Tibial nerve (tissue), 4 donors: ENCODE data around the gene UBB. TPM values are rescaled to one million over a fixed set of nuclear protein-coding genes. Genes with fewer than 3 reads are reported as not detected.

Experiments
- DNase-seq, 2 donors: peaks; one replicate each; pipeline ENCODE4 v3.0.0-alpha.2; 2019; ENCODE audit warnings: low spot score in 2 of 2
- H3K27ac ChIP-seq, 4 donors: fragments of 200-600 bp; sonication (generic) in 3 of 4; one replicate each; pipeline ENCODE4 v1.5.1; 2017 to 2019; ENCODE audit warnings: mild to moderate bottlenecking in 1 of 4
- H3K27me3 ChIP-seq, 2 donors: fragments of 200-600 bp; sonication (generic) in 1 of 2; one replicate each; pipeline versions ENCODE4 v1.5.1 to v1.6.0; 2017 to 2019
- H3K36me3 ChIP-seq, 3 donors: fragments of 200-600 bp; sonication (generic); one replicate each; pipeline ENCODE4 v1.5.1; 2018 to 2019
- H3K4me1 ChIP-seq, 4 donors: fragments of 200-600 bp; sonication (generic) in 3 of 4; one replicate each; pipeline ENCODE4 v1.5.1; 2017 to 2019
- H3K4me3 ChIP-seq, 4 donors: fragments of 200-600 bp; sonication (generic) in 3 of 4; one replicate each; pipeline ENCODE4 v1.5.1; 2017 to 2019; ENCODE audit warnings: mild to moderate bottlenecking in 1 of 4, moderate library complexity in 1 of 4
- H3K9me3 ChIP-seq, 4 donors: fragments of 200-600 bp; sonication (generic) in 3 of 4; one replicate each; pipeline ENCODE4 v1.5.1; 2017 to 2019
- EP300 ChIP-seq, 2 donors: sonication (generic); formaldehyde crosslinking; IDR thresholded peaks; one replicate each; pipeline ENCODE4 v1.6.1; 2017; ENCODE audit warnings: antibody characterized with exemption in 2 of 2, mild to moderate bottlenecking in 1 of 2
- POLR2A ChIP-seq, 2 donors: fragments of 450-650 bp; IDR thresholded peaks; one replicate each; pipeline ENCODE4 v1.6.1; 2017; ENCODE audit warnings: antibody characterized with exemption in 2 of 2, mild to moderate bottlenecking in 2 of 2, moderate library complexity in 2 of 2
- WGBS, 2 donors: methylation state at CpG; one replicate each; pipeline ENCODE4 v1.1.5; 2018; 5-methylcytosine and 5-hydroxymethylcytosine counted together
- total RNA-seq, 4 donors: library from RNA; depleted of rRNA; stranded (reverse); fragments of >200 nt; gene quantifications; one replicate each; pipeline ENCODE4 v1.1.0, GENCODE V29; 2016
- TF ChIP-seq, protein P1 (sequence below), 5 experiments: fragments of 200-600 bp in 3 of 5; fragments of 450-650 bp in 2 of 5; sonication (generic) in 3 of 5; IDR thresholded peaks; one replicate each; pipeline ENCODE4 v1.5.1; 2016 to 2019; ENCODE audit warnings: antibody characterized with exemption in 5 of 5, mild to moderate bottlenecking in 3 of 5, moderate library complexity in 2 of 5

Gene UBB
- total RNA-seq, 4 donors from 2014 or later = 435 to 666 (median 472) TPM

GRCh38 chr17:16343569-16343968, 37.3 kb upstream of the UBB start:
- 96% methylated on average over 3 of the region's 3 CpGs for WGBS, 2 donors
- TF ChIP-seq EP300 (IDR thresholded peaks at IDR 0.05) = no peak
- TF ChIP-seq, protein P1, sequence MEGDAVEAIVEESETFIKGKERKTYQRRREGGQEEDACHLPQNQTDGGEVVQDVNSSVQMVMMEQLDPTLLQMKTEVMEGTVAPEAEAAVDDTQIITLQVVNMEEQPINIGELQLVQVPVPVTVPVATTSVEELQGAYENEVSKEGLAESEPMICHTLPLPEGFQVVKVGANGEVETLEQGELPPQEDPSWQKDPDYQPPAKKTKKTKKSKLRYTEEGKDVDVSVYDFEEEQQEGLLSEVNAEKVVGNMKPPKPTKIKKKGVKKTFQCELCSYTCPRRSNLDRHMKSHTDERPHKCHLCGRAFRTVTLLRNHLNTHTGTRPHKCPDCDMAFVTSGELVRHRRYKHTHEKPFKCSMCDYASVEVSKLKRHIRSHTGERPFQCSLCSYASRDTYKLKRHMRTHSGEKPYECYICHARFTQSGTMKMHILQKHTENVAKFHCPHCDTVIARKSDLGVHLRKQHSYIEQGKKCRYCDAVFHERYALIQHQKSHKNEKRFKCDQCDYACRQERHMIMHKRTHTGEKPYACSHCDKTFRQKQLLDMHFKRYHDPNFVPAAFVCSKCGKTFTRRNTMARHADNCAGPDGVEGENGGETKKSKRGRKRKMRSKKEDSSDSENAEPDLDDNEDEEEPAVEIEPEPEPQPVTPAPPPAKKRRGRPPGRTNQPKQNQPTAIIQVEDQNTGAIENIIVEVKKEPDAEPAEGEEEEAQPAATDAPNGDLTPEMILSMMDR (IDR thresholded peaks at IDR 0.05) = no peak
- TF ChIP-seq POLR2A (IDR thresholded peaks at IDR 0.05) = no peak
- no peak overlapping the region for H3K27ac ChIP-seq
- no peaks in the 10 kb centered on the region for H3K27me3 ChIP-seq
- H3K4me1 ChIP-seq = no peaks in the 10 kb centered on the region
- DNase-seq = no peak
- H3K4me3 ChIP-seq = no peak overlapping the region
- H3K36me3 ChIP-seq = peaks cover 0 to 42% (median 3%) of the 10 kb centered on the region in 3 donors
- H3K9me3 ChIP-seq = no peaks in the 10 kb centered on the region

GRCh38 chr17:16345565-16345964, 35.3 kb upstream of the UBB start:
- Histone ChIP-seq H3K4me3 (no peak overlapping the region), H3K27me3 (no peaks in the 10 kb centered on the region), H3K4me1 (no peaks in the 10 kb centered on the region), H3K36me3 (peaks cover 0 to 54% (median 3%) of the 10 kb centered on the region in 3 donors), H3K27ac (no peak overlapping the region), H3K9me3 (no peaks in the 10 kb centered on the region)
- TF ChIP-seq EP300 (IDR thresholded peaks at IDR 0.05) (no peak), POLR2A (IDR thresholded peaks at IDR 0.05) (no peak)
- TF ChIP-seq, protein P1 (IDR thresholded peaks at IDR 0.05) = no peak
- DNase-seq = no peak
- 75 to 77% methylated on average over 5 of the region's 5 CpGs for WGBS, 2 donors

DNA sequence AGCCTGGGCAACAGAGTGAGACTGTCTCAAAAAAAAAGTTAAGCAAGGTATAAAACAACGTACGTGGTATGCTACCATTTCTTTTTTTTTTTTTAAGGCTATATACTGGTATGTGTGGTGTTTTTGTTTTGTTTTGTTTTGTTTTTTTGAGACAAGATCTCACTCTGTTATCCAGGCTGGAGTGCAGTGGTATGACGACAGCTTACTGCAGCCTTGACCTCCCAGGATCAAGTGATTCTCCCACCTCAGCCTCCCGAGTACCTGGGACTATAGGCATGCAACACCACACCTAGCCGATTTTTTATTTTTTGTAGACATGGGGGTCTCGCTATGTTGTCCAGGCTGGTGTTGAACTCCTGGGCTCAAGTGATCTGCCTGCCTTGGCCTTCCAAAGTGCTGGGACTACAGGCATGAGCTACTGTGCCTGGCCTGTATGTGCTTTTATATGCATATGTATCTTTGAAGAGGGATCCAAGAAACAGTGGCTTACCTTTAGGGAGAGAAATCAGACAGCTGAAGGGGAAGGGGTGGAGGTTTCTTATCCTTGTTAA, 34.1 kb upstream of the UBB start:
- WGBS, 2 donors = 93 to 96% methylated on average over 6 of the region's 6 CpGs
- Histone ChIP-seq H3K27ac (no peak overlapping the region), H3K36me3 (peaks cover 0 to 54% (median 3%) of the 10 kb centered on the region in 3 donors), H3K4me3 (no peak overlapping the region), H3K4me1 (peaks cover 0 to under 1% (median 0%) of the 10 kb centered on the region in 4 donors), H3K27me3 (peaks cover 0 to 5% of the 10 kb centered on the region in 2 donors), H3K9me3 (no peaks in the 10 kb centered on the region)
- no peak for DNase-seq
- TF ChIP-seq EP300 (IDR thresholded peaks at IDR 0.05) (no peak), POLR2A (IDR thresholded peaks at IDR 0.05) (no peak)
- TF ChIP-seq, protein P1 (IDR thresholded peaks at IDR 0.05) = no peak

- H3K4me3 ChIP-seq = no peak overlapping the region
- DNase-seq = no peak
- no peaks in the 10 kb centered on the region for H3K9me3 ChIP-seq
- TF ChIP-seq, protein P1 (IDR thresholded peaks at IDR 0.05) = no peak
- no peak for TF ChIP-seq POLR2A (IDR thresholded peaks at IDR 0.05)
- TF ChIP-seq EP300 (IDR thresholded peaks at IDR 0.05) = no peak
- H3K36me3 ChIP-seq = peaks cover 0 to 37% (median 1%) of the 10 kb centered on the region in 3 donors
- H3K27me3 ChIP-seq = peaks cover 0 to 17% of the 10 kb centered on the region in 2 donors
- no peak overlapping the region for H3K27ac ChIP-seq
- H3K4me1 ChIP-seq = peaks cover 0 to 14% (median 0%) of the 10 kb centered on the region in 4 donors
- WGBS, 2 donors = 72 to 80% methylated on average over 6 of the region's 6 CpGs
These were observed 32.3 kb upstream of the UBB start for GRCh38 chr17:16348586-16348985.

DNA sequence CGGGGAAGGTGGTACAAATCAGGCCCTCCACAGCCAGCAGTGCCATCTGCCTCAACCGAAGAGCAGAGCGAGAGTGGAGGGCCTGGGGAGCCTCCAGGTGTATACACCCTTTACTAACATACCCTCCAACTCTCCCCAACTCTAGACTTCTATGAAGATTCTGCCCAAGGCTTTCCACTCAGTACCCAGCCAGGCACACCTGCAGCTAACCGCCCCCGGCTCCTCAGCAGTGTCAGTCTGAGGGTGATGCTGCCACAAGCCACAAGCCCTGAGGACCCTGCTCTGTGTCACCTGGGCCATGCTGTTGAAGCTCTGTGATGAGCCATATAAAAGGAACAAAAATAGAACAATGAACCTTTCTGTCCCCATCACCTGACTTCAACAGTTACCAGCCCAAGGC, 31.5 kb upstream of the UBB start:
- Histone ChIP-seq H3K27me3 (peaks cover 0 to 25% of the 10 kb centered on the region in 2 donors), H3K27ac (no peak overlapping the region), H3K9me3 (no peaks in the 10 kb centered on the region), H3K36me3 (peaks cover 0 to 29% (median 0%) of the 10 kb centered on the region in 3 donors), H3K4me3 (no peak overlapping the region), H3K4me1 (peaks cover 0 to 14% (median 0%) of the 10 kb centered on the region in 4 donors)
- 90 to 94% methylated on average over 5 of the region's 5 CpGs for WGBS, 2 donors
- TF ChIP-seq EP300 (IDR thresholded peaks at IDR 0.05) = no peak
- TF ChIP-seq, protein P1 (IDR thresholded peaks at IDR 0.05) = no peak
- DNase-seq = no peak
